Measurements from ENCODE around the gene KCNIP3.

Gene KCNIP3

GRCh38 chr2:95314964-95315611 lies 17.9 kb downstream of the KCNIP3 start:
- DNase-seq = no peak

GRCh38 chr2:95315801-95316411 lies 18.8 kb downstream of the KCNIP3 start:
- no peak for DNase-seq

GRCh38 chr2:95316466-95317122 lies 19.4 kb downstream of the KCNIP3 start:
- DNase-seq = no peak

- DNase-seq = no peak
Measured at GRCh38 chr2:95317123-95317500, 20.0 kb downstream of the KCNIP3 start.

- no peak for DNase-seq
Measured at GRCh38 chr2:95317665-95318425, 20.7 kb downstream of the KCNIP3 start.

GRCh38 chr2:95318431-95319220 lies 21.5 kb downstream of the KCNIP3 start:
- DNase-seq = no peak

- no peak for DNase-seq
Measured at GRCh38 chr2:95319481-95320343, 22.6 kb downstream of the KCNIP3 start.

- DNase-seq = no peak
Measured at GRCh38 chr2:95320344-95320712, 23.2 kb downstream of the KCNIP3 start.

- DNase-seq = no peak
Measured at GRCh38 chr2:95320986-95321767, 24.0 kb downstream of the KCNIP3 start.

GRCh38 chr2:95323347-95324155 lies 26.4 kb downstream of the KCNIP3 start:
- DNase-seq = no peak

- no peak for DNase-seq
Measured at GRCh38 chr2:95325026-95325425, 27.9 kb downstream of the KCNIP3 start.

GRCh38 chr2:95325590-95326432 lies 28.7 kb downstream of the KCNIP3 start:
- no peak for DNase-seq

GRCh38 chr2:95326433-95327140 lies 29.4 kb downstream of the KCNIP3 start:
- no peak for DNase-seq

GRCh38 chr2:95327861-95328260 lies 30.7 kb downstream of the KCNIP3 start:
- no peak for DNase-seq

- no peak for DNase-seq
Measured at GRCh38 chr2:95328358-95329125, 31.4 kb downstream of the KCNIP3 start.

GRCh38 chr2:95329401-95329800 lies 32.3 kb downstream of the KCNIP3 start:
- no peak for DNase-seq

GRCh38 chr2:95329891-95330793 lies 33.0 kb downstream of the KCNIP3 start:
- no peak for DNase-seq
